Astrocyte of the spinal cord (primary cell): ENCODE data around the gene IGFALS.

Experiments used
- DNase-seq: peaks from one replicate; pipeline ENCODE4 v3.0.0; 2011; ENCODE audit warnings: low read depth, low spot score
- H3K4me3 ChIP-seq: 2 replicates; pipeline ENCODE4 v1.5.1; 2011; ENCODE audit warnings: low read depth, mild to moderate bottlenecking, low read length, moderate library complexity
- CTCF ChIP-seq: IDR thresholded peaks from 2 replicates; pipeline ENCODE4 v1.5.1; 2012; ENCODE audit warnings: low read depth, mild to moderate bottlenecking, low read length, inconsistent platforms
- in situ Hi-C: cut with HindIII; loops from 2 replicates; pipeline ENCODE4 v1.10.0; 2017; ENCODE audit warnings: low sequenced_read_pairs

The IGFALS gene

GRCh38 chr16:1770328-1771187 is 22.9 kb downstream of the IGFALS start:
- in situ Hi-C loops = no loop called here
- no peak for TF ChIP-seq CTCF
- peak; percentile 50 for DNase-seq
- peak overlapping the region; percentile 72 for H3K4me3 ChIP-seq

- TF ChIP-seq CTCF = no peak
- in situ Hi-C loops = no loop called here
- H3K4me3 ChIP-seq = no peak overlapping the region
- DNase-seq = no peak
These were observed 23.9 kb downstream of the IGFALS start for GRCh38 chr16:1769402-1770300.

- TF ChIP-seq CTCF = no peak
- in situ Hi-C loops = no loop called here
- no peak overlapping the region for H3K4me3 ChIP-seq
These were observed 24.6 kb downstream of the IGFALS start for GRCh38 chr16:1768767-1769401.

GRCh38 chr16:1768061-1768766 is 25.3 kb downstream of the IGFALS start:
- no peak overlapping the region for H3K4me3 ChIP-seq
- no peak for DNase-seq
- no peak for TF ChIP-seq CTCF
- in situ Hi-C loops = no loop called here

More at GRCh38 chr16:1768767-1769401, 24.6 kb downstream of the IGFALS start:
- DNase-seq = no peak

GRCh38 chr16:1767116-1767994 is 26.1 kb downstream of the IGFALS start:
- DNase-seq = no peak
- in situ Hi-C loops = no loop called here
- H3K4me3 ChIP-seq = no peak overlapping the region
- TF ChIP-seq CTCF = no peak
